ENCODE measurements around the gene NFATC2. TPM values are rescaled to one million over a fixed set of nuclear protein-coding genes. Genes with fewer than 3 reads are reported as not detected.

The NFATC2 gene
- total and polyA plus RNA-seq, 2 experiments from 2014 or later, result 0.52 to 0.59 TPM

- TF ChIP-seq ZNF462 (CRISPR knock-in tag; IDR thresholded peaks at IDR 0.05) (no peak), NANOG (IDR thresholded peaks at IDR 0.05; ENCODE audit: borderline replicate concordance) (no peak), POLR2AphosphoS5 (IDR thresholded peaks at IDR 0.05; ENCODE audit: low read depth) (no peak), EZH2 (IDR thresholded peaks at IDR 0.05; ENCODE audit: low read depth, unreplicated experiment) (no peak)
Observed at GRCh38 chr20:51444922-51445438, 97.5 kb downstream of the NFATC2 start (continued).

GRCh38 chr20:51444467-51444866, 98.1 kb downstream of the NFATC2 start:
- TF ChIP-seq ZNF462 (CRISPR knock-in tag; IDR thresholded peaks at IDR 0.05), result no peak
- Mint-ChIP-seq H3K36me3 (ENCODE audit: low read depth) (no peaks in the 10 kb centered on the region), H3K9me3 (no peaks in the 10 kb centered on the region), H3K27me3 (ENCODE audit: insufficient read depth, low read depth, poor library complexity) (peaks cover 8% of the 10 kb centered on the region), H3K4me3 (no peak overlapping the region), H3K4me1 (peaks cover 16% of the 10 kb centered on the region), H3K27ac (no peak overlapping the region)
- no peak overlapping the region for H3K4me3 ChIP-seq
- ATAC-seq, result no peak
- H3K79me2 ChIP-seq (replicated peaks; ENCODE audit: insufficient read depth), result no peaks in the 10 kb centered on the region
- no peaks in the 10 kb centered on the region for H3F3A ChIP-seq (replicated peaks; ENCODE audit: low read depth)
- H3K9me2 ChIP-seq (ENCODE audit: insufficient read depth), result no peaks in the 10 kb centered on the region
- H4K20me1 ChIP-seq (replicated peaks; ENCODE audit: insufficient read depth), result no peaks in the 10 kb centered on the region
- H3K27ac ChIP-seq (ENCODE audit: low read depth), result no peak overlapping the region
- H3K4me2 ChIP-seq, result no peak overlapping the region
- DNase-seq (ENCODE audit: low spot score), result no peak
- no peak overlapping the region for H2AFZ ChIP-seq
- H3K36me3 ChIP-seq (ENCODE audit: insufficient read depth), result no peaks in the 10 kb centered on the region
- H3K4me1 ChIP-seq (ENCODE audit: insufficient read depth), result no peaks in the 10 kb centered on the region
- H3K27me3 ChIP-seq (ENCODE audit: insufficient read depth), result no peaks in the 10 kb centered on the region
